Neuronal stem cell (in vitro differentiated cells): ENCODE data around the gene LBX1.

Experiments
- DNase-seq: peaks from one replicate; pipeline ENCODE4 v3.0.0-alpha.2; 2013; ENCODE audit warnings: low spot score
- H2AFZ ChIP-seq: one replicate; pipeline ENCODE4 v1.6.1; 2013; ENCODE audit warnings: mild to moderate bottlenecking, low read length, inconsistent platforms
- H2AK5ac ChIP-seq: 2 replicates; pipeline ENCODE4 v1.6.1; 2013; ENCODE audit warnings: low read depth, mild to moderate bottlenecking, inconsistent platforms, low read length, moderate library complexity, mixed read lengths
- H2BK120ac ChIP-seq: 2 replicates; pipeline ENCODE4 v1.6.1; 2013; ENCODE audit warnings: low read depth, mild to moderate bottlenecking, inconsistent platforms, low read length, moderate library complexity, mixed read lengths
- H2BK12ac ChIP-seq: one replicate; pipeline ENCODE4 v1.6.1; 2013; ENCODE audit warnings: low read length, inconsistent platforms
- H2BK15ac ChIP-seq: 2 replicates; pipeline ENCODE4 v1.6.1; 2013; ENCODE audit warnings: mild to moderate bottlenecking, low read length, inconsistent platforms, mixed read lengths
- H2BK5ac ChIP-seq: one replicate; pipeline ENCODE4 v1.6.1; 2013; ENCODE audit warnings: inconsistent platforms, mild to moderate bottlenecking, low read length, moderate library complexity
- H3K14ac ChIP-seq: one replicate; pipeline ENCODE4 v1.6.1; 2013; ENCODE audit warnings: low read length, inconsistent platforms
- H3K18ac ChIP-seq: 2 replicates; pipeline ENCODE4 v1.6.1; 2013; ENCODE audit warnings: low read length, inconsistent platforms
- H3K23ac ChIP-seq: 2 replicates; pipeline ENCODE4 v1.6.1; 2013; ENCODE audit warnings: low read depth, mild to moderate bottlenecking, mixed read lengths, low read length, inconsistent platforms; ENCODE audit not compliant: poor library complexity
- H3K27ac ChIP-seq: replicated peaks from 3 replicates; pipeline ENCODE4 v1.5.1; 2013; ENCODE audit warnings: low read length, inconsistent platforms
- H3K27me3 ChIP-seq, 3 experiments: 2 replicates each; pipeline ENCODE4 v1.6.1; 2013; ENCODE audit warnings: low read length in 3 of 3, mild to moderate bottlenecking in 2 of 3, inconsistent platforms in 1 of 3, low read depth in 1 of 3, mixed read lengths in 1 of 3, moderate library complexity in 1 of 3; ENCODE audit not compliant: control insufficient read depth in 3 of 3, insufficient read depth in 3 of 3
- H3K36me3 ChIP-seq, 2 donors: replicated peaks in 1 of 2; 2 replicates each; pipeline ENCODE4 v1.6.1; 2013; ENCODE audit warnings: low read length in 2 of 2; ENCODE audit not compliant: control insufficient read depth in 2 of 2, insufficient read depth in 2 of 2
- H3K4ac ChIP-seq: 2 replicates; pipeline ENCODE4 v1.6.1; 2013; ENCODE audit warnings: inconsistent platforms, mild to moderate bottlenecking, low read length, moderate library complexity
- H3K4me1 ChIP-seq, 2 donors: 1 replicate in 1 of 2; 2 replicates in 1 of 2; pipeline ENCODE4 v1.6.1; 2013; ENCODE audit warnings: low read length in 2 of 2, low read depth in 1 of 2; ENCODE audit not compliant: control insufficient read depth in 2 of 2, insufficient read depth in 1 of 2
- H3K4me2 ChIP-seq: one replicate; pipeline ENCODE4 v1.6.1; 2013; ENCODE audit warnings: mild to moderate bottlenecking, low read length, inconsistent platforms; ENCODE audit not compliant: insufficient read depth, poor library complexity, severe bottlenecking
- H3K4me3 ChIP-seq, 2 donors: 2 replicates each; pipeline ENCODE4 v1.5.1; 2013; ENCODE audit warnings: low read length in 2 of 2, mild to moderate bottlenecking in 2 of 2, inconsistent platforms in 1 of 2, moderate library complexity in 1 of 2
- H3K79me1 ChIP-seq: one replicate; pipeline ENCODE4 v1.6.1; 2013; ENCODE audit warnings: low read depth, mild to moderate bottlenecking, inconsistent platforms, low read length, moderate library complexity
- H3K9ac ChIP-seq: one replicate; pipeline ENCODE4 v1.6.1; 2013; ENCODE audit warnings: mild to moderate bottlenecking, low read depth, low read length, inconsistent platforms; ENCODE audit not compliant: poor library complexity
- H3K9me3 ChIP-seq, 2 donors: replicated peaks in 1 of 2; 2 replicates each; pipeline versions ENCODE3 to v1.6.1; 2013; ENCODE audit warnings: low read length in 2 of 2, mild to moderate bottlenecking in 2 of 2, inconsistent platforms in 1 of 2, low read depth in 1 of 2, mixed read lengths in 1 of 2, moderate library complexity in 1 of 2; ENCODE audit not compliant: control insufficient read depth in 2 of 2, insufficient read depth in 1 of 2
- H4K8ac ChIP-seq: one replicate; pipeline ENCODE4 v1.6.1; 2013; ENCODE audit warnings: low read depth, mild to moderate bottlenecking, inconsistent platforms, low read length, moderate library complexity
- H4K91ac ChIP-seq: one replicate; pipeline ENCODE4 v1.6.1; 2013; ENCODE audit warnings: low read length, low read depth, mild to moderate bottlenecking, inconsistent platforms; ENCODE audit not compliant: poor library complexity
- WGBS, 2 donors: extraction: QIAGEN DNeasy Blood & Tissue Kit; methylation state at CpG; one replicate each; pipeline ENCODE4 v1.1.7; 2013; ENCODE audit warnings: missing lambda C conversion rate in 2 of 2, mixed read lengths in 1 of 2; ENCODE audit not compliant: insufficient read length in 2 of 2, insufficient replicate concordance in 1 of 2; ENCODE audit errors: extremely low coverage in 2 of 2; 5-methylcytosine and 5-hydroxymethylcytosine counted together

LBX1 gene

DNA sequence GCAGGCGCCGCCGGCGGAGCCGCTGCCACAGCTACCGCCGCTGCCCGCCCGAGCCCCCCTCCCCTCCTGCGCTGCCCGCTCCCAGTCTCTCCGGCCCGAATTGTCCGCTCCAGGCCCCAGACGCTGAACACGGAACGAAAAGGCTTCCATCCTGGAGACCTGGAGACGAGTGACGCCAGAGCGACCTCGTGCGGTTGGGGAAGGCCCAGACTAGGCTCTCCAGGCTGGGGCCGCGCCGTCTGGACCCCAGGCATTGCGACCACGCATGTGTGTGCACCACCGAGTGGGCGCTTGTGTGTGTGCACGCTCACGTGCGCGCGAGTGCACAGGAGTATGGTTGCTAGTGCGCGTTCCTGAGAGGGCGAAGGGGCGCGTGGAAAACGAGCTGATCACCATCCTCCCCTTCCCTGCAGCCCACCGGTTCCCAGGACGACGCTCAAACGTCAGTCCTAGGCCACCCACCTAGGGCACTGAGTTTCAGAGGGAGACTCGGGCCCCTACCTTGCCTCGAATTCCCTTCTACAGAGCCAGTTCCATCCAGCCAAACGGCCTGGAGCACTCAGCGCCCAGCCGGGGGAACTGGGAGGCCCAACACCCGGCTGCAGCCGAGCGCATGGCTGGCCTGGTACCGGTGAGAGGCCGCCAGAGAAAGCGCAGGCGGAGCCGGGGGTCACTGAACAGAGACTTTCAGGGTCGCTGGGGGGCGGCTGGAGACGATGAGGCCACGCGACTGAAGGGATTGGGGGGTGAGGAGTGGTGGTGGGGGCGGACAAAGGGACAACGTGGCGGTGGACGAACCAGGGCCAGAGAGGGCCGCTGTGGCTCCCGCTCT is 11.6 kb downstream of the LBX1 start:
- Histone ChIP-seq H2AK5ac (peak overlapping the region; percentile 24), H3K4me2 (peak overlapping the region; percentile 21), H3K18ac (peak overlapping the region; percentile 57), H2BK120ac (no peak overlapping the region), H3K23ac (no peak overlapping the region), H2BK15ac (no peak overlapping the region), H3K27ac (no peak overlapping the region), H3K14ac (no peak overlapping the region), H3K4me3 (no peak overlapping the region), H2BK12ac (no peak overlapping the region), H3K36me3 (no peaks in the 10 kb centered on the region), H2AFZ (no peak overlapping the region), H3K9ac (no peak overlapping the region), H3K79me1 (no peaks in the 10 kb centered on the region), H3K4me1 (peaks cover 8 to 14% of the 10 kb centered on the region in 2 donors), H4K91ac (no peak overlapping the region), H2BK5ac (no peak overlapping the region), H3K4ac (no peak overlapping the region), H3K9me3 (peaks cover 2 to 3% of the 10 kb centered on the region in 2 donors), H4K8ac (no peak overlapping the region), H3K27me3 (peaks cover 56 to 91% (median 91%) of the 10 kb centered on the region in 3 experiments)
- peak; percentile 87 for DNase-seq
- WGBS, 2 donors, result no CpG with 5 or more reads among the region's 68 CpGs

DNA sequence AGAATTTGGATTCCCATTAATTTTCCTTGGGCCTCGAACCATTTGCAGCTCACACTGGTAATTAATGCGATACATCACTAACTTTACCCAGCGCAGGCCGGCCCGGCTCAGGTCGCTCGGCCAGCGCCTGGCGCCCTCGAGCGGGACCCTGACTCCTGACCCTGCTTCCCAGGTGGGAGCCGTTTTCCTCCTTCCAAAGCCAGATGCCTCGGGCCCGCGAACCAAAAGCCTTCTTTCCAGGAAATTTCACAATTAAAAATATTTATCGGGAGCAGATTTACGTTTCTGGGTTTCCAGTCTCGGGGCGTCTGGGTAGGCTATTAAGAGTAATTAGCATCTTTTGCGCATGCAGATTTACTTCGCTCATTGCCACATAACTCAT is 12.2 kb downstream of the LBX1 start:
- Histone ChIP-seq H2AK5ac (no peak overlapping the region), H3K4me3 (no peak overlapping the region), H3K4ac (no peak overlapping the region), H3K9ac (no peak overlapping the region), H4K8ac (no peak overlapping the region), H3K18ac (no peak overlapping the region), H3K27me3 (peaks cover 55 to 91% (median 90%) of the 10 kb centered on the region in 3 experiments), H3K14ac (no peak overlapping the region), H2BK5ac (no peak overlapping the region), H3K23ac (no peak overlapping the region), H3K79me1 (no peaks in the 10 kb centered on the region), H2AFZ (no peak overlapping the region), H3K9me3 (peaks cover 2 to 3% of the 10 kb centered on the region in 2 donors), H4K91ac (no peak overlapping the region), H3K4me1 (peaks cover 8 to 11% of the 10 kb centered on the region in 2 donors), H3K4me2 (peak overlapping the region; percentile 21), H2BK120ac (no peak overlapping the region), H3K27ac (no peak overlapping the region), H2BK15ac (no peak overlapping the region), H3K36me3 (no peaks in the 10 kb centered on the region), H2BK12ac (no peak overlapping the region)
- no CpG with 5 or more reads among the region's 21 CpGs for WGBS, 2 donors
- DNase-seq, result no peak

DNA sequence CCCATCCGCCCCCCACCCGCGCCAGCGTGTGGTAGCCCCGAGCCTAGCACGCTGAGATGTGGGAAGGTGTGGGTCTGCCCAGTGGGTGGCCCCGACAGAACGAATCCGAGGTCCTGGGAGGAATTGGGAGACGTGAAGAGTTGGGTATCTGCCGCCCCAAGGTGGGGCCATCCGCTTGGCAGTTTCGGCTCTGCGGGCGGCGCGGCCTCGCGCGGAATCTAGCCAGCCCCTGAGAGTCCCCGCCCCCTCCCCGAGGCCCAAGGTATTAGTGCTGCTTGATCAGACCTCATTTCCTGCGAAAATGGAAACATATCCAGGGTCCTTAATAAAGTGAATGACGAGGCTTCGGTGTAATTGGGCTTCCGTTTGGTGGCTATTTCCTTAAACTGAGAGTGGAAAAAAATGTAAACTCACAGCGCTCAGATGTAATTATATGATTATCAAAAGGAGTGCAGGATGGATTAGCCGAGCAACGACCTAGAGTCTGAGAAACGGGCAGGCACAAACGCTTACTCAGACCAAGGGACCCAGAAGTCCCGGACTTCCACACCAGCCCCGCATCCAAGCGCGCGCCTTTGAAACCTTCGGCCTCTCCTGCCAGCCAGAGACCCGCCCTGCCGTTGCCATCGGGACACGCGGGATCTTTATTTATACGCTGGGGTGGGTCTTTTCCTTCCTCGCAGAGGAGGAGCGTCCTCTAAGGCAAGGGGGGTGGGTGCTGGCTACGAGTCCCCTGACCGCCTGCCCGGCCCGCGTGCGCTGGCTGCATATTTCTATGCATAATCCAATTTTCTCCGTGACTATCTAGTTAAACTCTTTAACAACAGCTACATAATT is 12.8 kb downstream of the LBX1 start:
- Histone ChIP-seq H3K14ac (no peak overlapping the region), H2BK15ac (no peak overlapping the region), H3K18ac (no peak overlapping the region), H2BK5ac (no peak overlapping the region), H3K4me3 (no peak overlapping the region), H3K4me2 (no peak overlapping the region), H2BK12ac (no peak overlapping the region), H3K4me1 (peaks cover 6 to 8% of the 10 kb centered on the region in 2 donors), H3K27ac (no peak overlapping the region), H3K4ac (no peak overlapping the region), H3K36me3 (no peaks in the 10 kb centered on the region), H3K9me3 (peaks cover 2 to 3% of the 10 kb centered on the region in 2 donors), H4K8ac (no peak overlapping the region), H3K23ac (no peak overlapping the region), H4K91ac (no peak overlapping the region), H3K27me3 (peaks cover 52 to 91% (median 90%) of the 10 kb centered on the region in 3 experiments), H3K9ac (no peak overlapping the region), H2BK120ac (no peak overlapping the region), H2AK5ac (no peak overlapping the region), H3K79me1 (no peaks in the 10 kb centered on the region), H2AFZ (no peak overlapping the region)
- no peak for DNase-seq
- WGBS, 2 donors, result no CpG with 5 or more reads among the region's 52 CpGs
